Measurements from ENCODE around the gene SLC24A3. TPM values are rescaled to one million over a fixed set of nuclear protein-coding genes. Genes with fewer than 3 reads are reported as not detected.
A peak's percentile ranks its signal among the peaks of the same experiment; 100 is the strongest.

The SLC24A3 gene
- total RNA-seq, 8 experiments from 2014 or later: 0.13 to 13.3 (median 7.0) TPM

DNA sequence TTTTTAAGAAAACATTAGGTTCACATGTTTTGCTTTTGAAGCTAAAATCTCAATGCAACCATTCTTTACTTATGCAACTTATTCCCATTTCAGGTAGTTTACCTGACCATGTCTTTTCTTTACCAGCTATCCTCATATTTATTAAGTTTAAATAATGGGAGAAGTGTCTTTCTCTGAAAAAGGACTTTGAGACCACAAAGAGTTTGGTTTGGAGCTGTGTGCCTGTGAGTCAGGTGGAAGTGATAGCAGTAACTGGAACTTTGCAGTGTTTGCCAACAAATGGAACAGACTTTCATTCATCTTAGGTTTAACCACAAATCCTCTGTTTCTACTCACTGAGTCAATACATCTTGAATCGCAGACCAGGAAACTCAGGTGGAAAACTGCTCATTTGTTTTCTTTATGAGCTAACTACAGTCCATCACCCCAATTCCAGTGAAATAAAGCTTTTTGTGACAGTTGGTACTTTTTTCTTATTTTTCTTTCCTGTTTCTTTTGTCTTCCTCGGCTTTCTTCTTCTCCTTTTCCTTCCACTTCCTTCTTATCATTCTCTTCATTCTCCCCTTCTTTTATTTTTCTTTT, 397.3 kb downstream of the SLC24A3 start:
- in situ Hi-C loops (cut with MboI; ENCODE audit: low pct_unique_long_range_greater_than_20kb in 2 of 9, low sequenced_read_pairs in 9 of 9, unreplicated experiment in 9 of 9): loop anchor here in 1 of 9 experiments (25.0 kb wide), 1 partner anchor 397 kb away; the partner anchor contains the start of gene SLC24A3
- 29 to 94% (median 79%) methylated on average over 2 of the region's 2 CpGs for WGBS, 10 experiments
- peaks cover 3 to 9% of the 10 kb centered on the region in 2 donors for H3K4me1 ChIP-seq (replicated peaks in 1 of 2)
- H3K4me3 ChIP-seq: no peak overlapping the region
- no peak overlapping the region for H3K27ac ChIP-seq
- ATAC-seq (replicated peaks in 6 of 8): no peak

DNA sequence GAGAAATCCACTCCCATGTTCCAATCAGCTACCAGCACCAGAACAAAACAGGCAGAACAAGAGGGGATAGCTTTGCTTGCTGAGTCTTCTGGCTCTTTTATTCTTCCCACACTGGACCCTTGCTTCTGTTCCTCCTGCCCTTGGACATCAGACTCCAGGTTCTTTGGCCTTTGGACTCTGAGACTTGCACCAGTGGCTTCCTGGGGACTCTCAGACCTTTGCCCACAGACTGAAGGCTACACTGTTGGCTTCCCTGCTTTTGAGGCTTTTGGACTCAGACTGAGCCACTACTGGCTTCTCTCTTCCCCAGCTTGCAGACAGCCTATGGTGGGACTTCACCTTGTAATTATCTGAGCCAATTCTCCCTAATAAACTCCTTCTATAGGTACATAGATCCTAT, 403.2 kb downstream of the SLC24A3 start:
- ATAC-seq (replicated peaks in 6 of 8): no peak
- Histone ChIP-seq H3K27ac (no peak overlapping the region), H3K4me3 (no peak overlapping the region), H3K4me1 (replicated peaks in 1 of 2) (peaks cover 0 to 3% of the 10 kb centered on the region in 2 donors)
- in situ Hi-C loops (cut with MboI; ENCODE audit: low pct_unique_long_range_greater_than_20kb in 2 of 9, low sequenced_read_pairs in 9 of 9, unreplicated experiment in 9 of 9): loop anchor here in 1 of 9 experiments (25.0 kb wide), 1 partner anchor 403 kb away; the partner anchor contains the start of gene SLC24A3

DNA sequence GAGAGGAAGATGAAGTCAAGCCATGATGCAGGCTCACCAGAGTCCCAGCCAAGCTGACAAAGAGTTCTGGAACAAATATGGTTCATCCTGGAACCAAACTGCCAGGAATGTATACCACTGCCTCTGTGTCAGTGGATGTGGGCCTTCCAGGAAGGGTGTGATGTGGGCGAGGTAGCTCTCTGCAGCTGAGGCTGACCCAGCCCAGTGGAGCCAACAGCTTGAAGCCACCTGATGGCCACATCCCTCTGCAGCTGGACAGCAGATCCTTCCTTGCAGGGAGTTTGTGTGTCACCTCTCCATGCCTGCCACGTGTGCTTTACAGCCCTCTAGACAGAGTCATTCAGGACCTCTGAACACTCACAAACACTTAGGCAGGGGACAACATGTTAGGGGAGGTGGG, 403.6 kb downstream of the SLC24A3 start:
- 0 to 43% methylated on average over 1 of the region's 2 CpGs; no CpG with 5 or more reads in 8 of the 10 experiments for WGBS, 10 experiments
- no peak overlapping the region for H3K27ac ChIP-seq
- H3K4me1 ChIP-seq (replicated peaks in 1 of 2): peaks cover 0 to 3% of the 10 kb centered on the region in 2 donors
- in situ Hi-C loops (cut with MboI; ENCODE audit: low pct_unique_long_range_greater_than_20kb in 2 of 9, low sequenced_read_pairs in 9 of 9, unreplicated experiment in 9 of 9): loop anchor here in 1 of 9 experiments (25.0 kb wide), 1 partner anchor 404 kb away; the partner anchor contains the start of gene SLC24A3
- ATAC-seq (replicated peaks in 6 of 8): peak in 2 of 8 experiments; percentile 68 to 94
- H3K4me3 ChIP-seq: no peak overlapping the region

DNA sequence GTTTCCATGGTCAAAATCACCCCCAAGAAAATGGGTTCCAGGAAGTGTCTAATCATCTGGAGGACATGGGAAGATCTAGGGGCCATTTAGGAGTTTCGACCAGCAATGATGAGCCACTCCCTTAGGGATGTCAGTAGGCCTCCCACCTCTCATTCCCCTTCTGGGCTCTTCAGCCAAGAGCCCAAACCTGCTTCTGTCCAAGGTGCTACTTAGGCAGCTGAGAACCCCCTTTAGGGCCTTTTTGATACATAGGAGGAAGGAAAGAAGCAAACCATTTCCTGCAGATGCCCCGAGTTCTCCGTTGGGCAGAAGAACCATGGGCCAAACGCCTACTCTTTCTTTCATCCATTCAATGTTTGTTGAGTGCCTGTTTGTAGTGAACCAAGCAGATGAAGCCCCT, 404.2 kb downstream of the SLC24A3 start:
- Histone ChIP-seq H3K27ac (no peak overlapping the region), H3K4me1 (replicated peaks in 1 of 2) (peaks cover 0 to 3% of the 10 kb centered on the region in 2 donors), H3K4me3 (no peak overlapping the region)
- ATAC-seq (replicated peaks in 6 of 8): no peak
- in situ Hi-C loops (cut with MboI; ENCODE audit: low pct_unique_long_range_greater_than_20kb in 2 of 9, low sequenced_read_pairs in 9 of 9, unreplicated experiment in 9 of 9): loop anchor here in 1 of 9 experiments (25.0 kb wide), 1 partner anchor 404 kb away; the partner anchor contains the start of gene SLC24A3
- WGBS, 10 experiments: 32 to 100% (median 75%) methylated on average over 1 to 4 of the region's 4 CpGs; no CpG with 5 or more reads in 3 of the 10 experiments

DNA sequence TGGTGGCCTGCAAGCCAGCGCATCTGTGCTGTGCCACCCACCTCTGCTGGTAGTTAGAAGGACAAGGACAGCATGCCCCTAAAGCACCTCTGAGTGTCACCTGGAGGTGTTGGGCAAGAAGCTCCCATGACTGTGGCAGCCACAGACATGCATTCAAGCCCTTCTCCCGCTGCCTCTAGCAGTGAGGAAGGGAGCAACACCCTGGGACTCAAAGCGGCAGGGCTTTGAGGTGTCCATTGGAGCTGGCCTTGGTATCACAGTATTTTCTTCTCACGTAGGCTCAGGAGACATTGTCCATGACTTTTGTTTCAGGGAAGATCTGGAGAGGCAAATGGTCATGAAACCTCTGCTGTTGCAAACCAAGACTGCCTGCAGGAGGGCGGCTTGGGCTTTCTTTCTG, 404.8 kb downstream of the SLC24A3 start:
- in situ Hi-C loops (cut with MboI; ENCODE audit: low pct_unique_long_range_greater_than_20kb in 2 of 9, low sequenced_read_pairs in 9 of 9, unreplicated experiment in 9 of 9): loop anchor here in 1 of 9 experiments (25.0 kb wide), 1 partner anchor 405 kb away; the partner anchor contains the start of gene SLC24A3
- Histone ChIP-seq H3K4me3 (no peak overlapping the region), H3K27ac (no peak overlapping the region), H3K4me1 (replicated peaks in 1 of 2) (no peaks in the 10 kb centered on the region)
- 14 to 100% (median 88%) methylated on average over 1 to 5 of the region's 5 CpGs; no CpG with 5 or more reads in 4 of the 10 experiments for WGBS, 10 experiments
- no peak for ATAC-seq (replicated peaks in 6 of 8)

DNA sequence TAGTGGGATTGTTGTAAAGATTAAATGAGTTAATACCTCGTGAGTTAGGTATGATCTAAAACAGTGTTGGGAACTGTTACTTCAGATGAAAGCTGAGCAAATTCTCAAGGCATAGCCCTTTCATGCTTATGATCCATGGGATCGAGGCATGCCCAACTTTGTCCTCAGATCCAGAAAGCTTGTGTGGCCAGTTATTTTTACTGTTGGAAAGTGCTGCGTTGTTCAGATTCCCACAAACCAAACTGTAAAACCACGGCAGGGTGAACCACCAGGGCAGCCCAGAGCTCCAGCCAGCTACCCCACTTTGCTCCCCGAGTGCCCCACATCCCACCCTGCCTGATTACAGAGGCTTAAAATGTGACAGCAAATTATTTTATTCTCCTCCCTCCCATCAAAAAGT, 406.3 kb downstream of the SLC24A3 start:
- Histone ChIP-seq H3K27ac (no peak overlapping the region), H3K4me1 (replicated peaks in 1 of 2) (no peaks in the 10 kb centered on the region), H3K4me3 (no peak overlapping the region)
- in situ Hi-C loops (cut with MboI; ENCODE audit: low pct_unique_long_range_greater_than_20kb in 2 of 9, low sequenced_read_pairs in 9 of 9, unreplicated experiment in 9 of 9): loop anchor here in 1 of 9 experiments (25.0 kb wide), 1 partner anchor 406 kb away; the partner anchor contains the start of gene SLC24A3
- ATAC-seq (replicated peaks in 6 of 8): no peak
- 0 to 95% (median 42%) methylated on average over 1 to 5 of the region's 5 CpGs; no CpG with 5 or more reads in 3 of the 10 experiments for WGBS, 10 experiments

DNA sequence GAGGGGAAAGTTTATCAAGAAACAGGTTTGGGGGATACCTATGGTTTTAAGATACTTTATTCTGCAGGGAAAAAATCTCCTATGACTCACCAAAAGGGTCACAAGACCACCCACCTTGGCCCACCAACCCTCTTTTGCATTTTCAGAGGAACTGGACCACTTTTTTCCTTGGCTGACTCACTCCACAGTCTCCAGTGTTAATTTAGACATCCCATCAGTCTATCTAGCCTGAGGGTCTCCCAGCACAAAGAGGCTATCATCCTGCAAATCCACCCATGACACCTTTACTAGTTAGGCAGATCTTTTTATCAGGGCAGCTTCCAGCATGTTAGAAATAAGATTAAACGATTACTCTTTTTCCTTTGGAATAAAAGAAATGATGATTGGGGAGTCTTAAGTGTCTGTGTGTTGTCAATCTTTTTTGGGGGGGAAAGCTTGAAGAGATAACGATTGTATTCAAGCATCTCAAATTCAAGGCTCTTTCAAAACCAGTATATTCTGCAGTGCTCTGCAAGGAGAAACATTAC, 407.5 kb downstream of the SLC24A3 start:
- Histone ChIP-seq H3K27ac (no peak overlapping the region), H3K4me1 (replicated peaks in 1 of 2) (no peaks in the 10 kb centered on the region), H3K4me3 (no peak overlapping the region)
- no peak for ATAC-seq (replicated peaks in 6 of 8)
- in situ Hi-C loops (cut with MboI; ENCODE audit: low pct_unique_long_range_greater_than_20kb in 2 of 9, low sequenced_read_pairs in 9 of 9, unreplicated experiment in 9 of 9): loop anchor here in 1 of 9 experiments (25.0 kb wide), 1 partner anchor 408 kb away; the partner anchor contains the start of gene SLC24A3
- WGBS, 10 experiments: 20 to 83% (median 43%) methylated on average over 1 to 2 of the region's 2 CpGs; no CpG with 5 or more reads in 3 of the 10 experiments

DNA sequence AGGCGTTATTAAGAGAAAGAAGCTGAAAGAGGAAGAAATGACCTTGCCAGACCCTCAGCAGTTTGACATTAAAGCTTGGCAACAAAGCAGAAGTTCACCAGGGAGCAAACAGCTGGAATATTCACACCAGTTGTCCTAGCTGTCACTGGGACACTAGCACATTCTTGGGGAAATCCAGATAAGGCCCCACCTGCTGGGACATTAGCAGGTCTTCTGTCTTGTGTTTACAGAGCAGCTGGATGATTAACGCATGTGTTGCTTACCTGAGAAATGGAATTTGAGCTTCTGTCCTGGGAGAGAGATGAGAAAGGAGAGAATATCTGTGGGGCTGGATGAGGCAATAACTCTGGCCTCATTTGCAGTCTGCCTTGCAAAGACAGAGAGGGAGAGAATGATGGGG, 408.0 kb downstream of the SLC24A3 start:
- Histone ChIP-seq H3K4me1 (replicated peaks in 1 of 2) (no peaks in the 10 kb centered on the region), H3K27ac (no peak overlapping the region), H3K4me3 (no peak overlapping the region)
- in situ Hi-C loops (cut with MboI; ENCODE audit: low pct_unique_long_range_greater_than_20kb in 2 of 9, low sequenced_read_pairs in 9 of 9, unreplicated experiment in 9 of 9): loop anchor here in 1 of 9 experiments (25.0 kb wide), 1 partner anchor 408 kb away; the partner anchor contains the start of gene SLC24A3
- no peak for ATAC-seq (replicated peaks in 6 of 8)
- WGBS, 10 experiments: 7 to 83% (median 31%) methylated on average over 1 to 2 of the region's 2 CpGs; no CpG with 5 or more reads in 4 of the 10 experiments

DNA sequence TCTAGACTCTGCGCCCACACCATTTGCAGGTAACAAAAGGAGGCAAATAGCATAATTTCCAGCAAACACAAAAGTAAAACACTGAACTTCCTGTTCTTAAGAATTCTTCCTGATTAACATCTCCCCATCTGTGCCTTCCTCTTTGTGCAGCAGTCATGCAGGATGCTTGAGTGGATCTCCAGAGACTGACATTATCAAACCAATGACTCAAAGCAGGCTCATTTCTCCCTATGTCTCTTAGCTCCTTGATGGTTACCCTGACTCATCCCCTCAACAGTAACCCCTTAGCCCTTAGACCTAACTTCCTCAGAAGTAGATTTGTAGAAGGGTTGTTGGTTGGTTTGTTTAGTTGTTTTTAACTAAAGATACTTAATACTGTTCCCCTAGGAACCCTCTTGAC, 408.6 kb downstream of the SLC24A3 start:
- H3K4me1 ChIP-seq (replicated peaks in 1 of 2): no peaks in the 10 kb centered on the region
- no peak for ATAC-seq (replicated peaks in 6 of 8)
- no peak overlapping the region for H3K27ac ChIP-seq
- WGBS, 10 experiments: 57 to 80% (median 63%) methylated on average over 1 of the region's 1 CpG; no CpG with 5 or more reads in 6 of the 10 experiments
- no peak overlapping the region for H3K4me3 ChIP-seq
- in situ Hi-C loops (cut with MboI; ENCODE audit: low pct_unique_long_range_greater_than_20kb in 2 of 9, low sequenced_read_pairs in 9 of 9, unreplicated experiment in 9 of 9): loop anchor here in 1 of 9 experiments (25.0 kb wide), 1 partner anchor 409 kb away; the partner anchor contains the start of gene SLC24A3

DNA sequence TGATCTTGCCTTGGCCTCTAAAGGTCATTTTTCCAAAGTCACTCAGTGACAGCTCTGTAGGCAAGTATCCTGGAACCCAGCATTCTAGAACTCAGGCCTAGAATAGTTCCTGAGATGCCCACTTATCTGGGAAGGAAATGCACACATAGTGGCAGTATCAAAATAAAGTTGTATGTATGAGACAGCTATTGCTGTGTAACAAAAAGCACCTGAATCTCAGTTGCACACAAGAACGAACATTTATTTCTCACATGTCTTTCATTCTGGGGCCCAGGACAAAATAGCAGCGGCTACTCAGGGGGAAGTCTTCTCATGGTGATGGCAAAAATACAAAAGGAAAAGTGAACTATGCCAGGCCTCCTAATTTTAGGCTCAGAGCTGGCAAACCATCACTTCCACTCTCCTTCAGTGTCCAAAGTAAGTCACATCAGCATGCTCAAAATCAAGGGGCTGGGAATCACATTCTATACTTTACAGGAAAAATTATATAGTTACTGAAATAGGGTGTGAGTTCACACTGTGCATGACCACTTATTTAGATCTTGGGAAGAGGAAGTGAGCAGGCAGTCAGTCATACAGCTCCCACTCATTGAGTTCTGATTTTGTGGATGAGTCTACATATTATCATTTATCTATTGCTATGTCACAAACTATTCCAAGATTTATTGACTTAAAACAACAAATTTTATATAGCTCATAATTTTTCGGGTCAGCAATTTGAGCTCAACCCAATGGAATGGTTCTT, 412.0 kb downstream of the SLC24A3 start:
- no peak overlapping the region for H3K27ac ChIP-seq
- 0 to 83% (median 59%) methylated on average over 1 to 3 of the region's 3 CpGs; no CpG with 5 or more reads in 1 of the 10 experiments for WGBS, 10 experiments
- H3K4me1 ChIP-seq (replicated peaks in 1 of 2): no peaks in the 10 kb centered on the region
- no peak for ATAC-seq (replicated peaks in 6 of 8)
- in situ Hi-C loops (cut with MboI; ENCODE audit: low pct_unique_long_range_greater_than_20kb in 2 of 9, low sequenced_read_pairs in 9 of 9, unreplicated experiment in 9 of 9): loop anchor here in 1 of 9 experiments (25.0 kb wide), 1 partner anchor 412 kb away; the partner anchor contains the start of gene SLC24A3
- no peak overlapping the region for H3K4me3 ChIP-seq

DNA sequence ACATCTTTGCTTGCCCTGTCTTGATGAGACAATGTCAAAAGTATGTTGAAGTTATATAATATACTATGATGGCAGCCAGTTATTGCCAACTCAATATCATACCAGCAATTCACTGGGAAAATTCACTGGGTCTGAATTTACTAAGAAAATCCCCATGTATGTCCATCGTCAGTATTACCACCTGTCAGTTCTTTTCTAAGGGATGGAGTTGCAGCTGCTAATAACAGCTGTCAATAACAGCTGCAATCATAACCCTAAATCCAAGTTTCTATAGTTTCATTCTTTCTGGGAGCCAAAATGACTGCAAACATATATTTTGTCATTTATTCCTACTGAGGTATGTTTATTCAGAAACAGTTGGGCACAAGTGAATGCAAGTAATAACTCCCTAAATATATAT, 413.0 kb downstream of the SLC24A3 start:
- WGBS, 10 experiments: 0 to 100% (median 65%) methylated on average over 1 of the region's 1 CpG
- Histone ChIP-seq H3K4me3 (no peak overlapping the region), H3K27ac (no peak overlapping the region), H3K4me1 (replicated peaks in 1 of 2) (no peaks in the 10 kb centered on the region)
- in situ Hi-C loops (cut with MboI; ENCODE audit: low pct_unique_long_range_greater_than_20kb in 2 of 9, low sequenced_read_pairs in 9 of 9, unreplicated experiment in 9 of 9): no loop called here
- no peak for ATAC-seq (replicated peaks in 6 of 8)

DNA sequence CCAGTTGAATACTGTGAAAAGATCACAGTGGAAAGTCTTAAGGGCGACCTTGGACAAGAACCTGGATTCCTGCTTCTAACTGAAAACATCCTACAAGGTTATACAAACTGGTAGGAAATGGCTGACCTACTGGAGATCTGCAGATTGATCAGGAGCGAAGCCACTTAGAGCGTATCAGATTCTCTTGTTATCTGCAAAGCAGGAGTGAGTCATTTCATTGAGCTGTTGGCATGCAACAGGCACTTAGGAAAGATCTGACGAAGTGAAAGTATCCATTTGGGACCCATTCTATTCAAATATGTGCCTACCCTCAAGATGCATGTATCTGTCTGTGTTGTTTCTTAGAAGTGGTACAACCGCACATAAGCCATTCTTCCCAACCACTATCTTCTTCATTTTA, 414.5 kb downstream of the SLC24A3 start:
- in situ Hi-C loops (cut with MboI; ENCODE audit: low pct_unique_long_range_greater_than_20kb in 2 of 9, low sequenced_read_pairs in 9 of 9, unreplicated experiment in 9 of 9): no loop called here
- Histone ChIP-seq H3K4me3 (no peak overlapping the region), H3K4me1 (replicated peaks in 1 of 2) (no peaks in the 10 kb centered on the region), H3K27ac (no peak overlapping the region)
- WGBS, 10 experiments: 40 to 100% (median 80%) methylated on average over 1 to 5 of the region's 5 CpGs
- no peak for ATAC-seq (replicated peaks in 6 of 8)

Measured in motor neuron (in vitro differentiated cells).